GM12801 (cell line): ENCODE data around the gene SEMA3A.

Experiments used
- TF ChIP-seq, protein P1 (sequence below): IDR thresholded peaks from one replicate; pipeline ENCODE4 v1.5.1; 2011; ENCODE audit warnings: control low read depth; ENCODE audit not compliant: insufficient read length; ENCODE audit errors: extremely low read depth

SEMA3A gene

DNA sequence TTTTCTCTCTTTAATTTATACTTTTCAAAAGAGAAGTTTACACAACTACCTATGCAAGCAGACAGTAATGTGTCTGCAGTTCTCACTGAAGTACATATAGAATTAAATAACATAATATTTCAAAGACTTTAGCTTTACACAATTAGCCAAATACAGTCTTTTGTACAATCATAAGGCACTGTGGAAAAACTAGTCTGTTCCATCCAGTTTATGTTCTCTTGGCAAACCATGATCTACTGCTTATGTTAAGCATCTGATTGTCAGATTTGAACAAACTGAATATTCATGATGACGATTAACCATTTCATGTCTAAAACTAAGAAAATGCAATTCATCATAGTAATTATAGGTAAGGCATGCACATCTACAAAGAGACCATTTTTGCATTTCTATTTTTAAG lies 842 bp downstream of the SEMA3A start:
- TF ChIP-seq, protein P1, sequence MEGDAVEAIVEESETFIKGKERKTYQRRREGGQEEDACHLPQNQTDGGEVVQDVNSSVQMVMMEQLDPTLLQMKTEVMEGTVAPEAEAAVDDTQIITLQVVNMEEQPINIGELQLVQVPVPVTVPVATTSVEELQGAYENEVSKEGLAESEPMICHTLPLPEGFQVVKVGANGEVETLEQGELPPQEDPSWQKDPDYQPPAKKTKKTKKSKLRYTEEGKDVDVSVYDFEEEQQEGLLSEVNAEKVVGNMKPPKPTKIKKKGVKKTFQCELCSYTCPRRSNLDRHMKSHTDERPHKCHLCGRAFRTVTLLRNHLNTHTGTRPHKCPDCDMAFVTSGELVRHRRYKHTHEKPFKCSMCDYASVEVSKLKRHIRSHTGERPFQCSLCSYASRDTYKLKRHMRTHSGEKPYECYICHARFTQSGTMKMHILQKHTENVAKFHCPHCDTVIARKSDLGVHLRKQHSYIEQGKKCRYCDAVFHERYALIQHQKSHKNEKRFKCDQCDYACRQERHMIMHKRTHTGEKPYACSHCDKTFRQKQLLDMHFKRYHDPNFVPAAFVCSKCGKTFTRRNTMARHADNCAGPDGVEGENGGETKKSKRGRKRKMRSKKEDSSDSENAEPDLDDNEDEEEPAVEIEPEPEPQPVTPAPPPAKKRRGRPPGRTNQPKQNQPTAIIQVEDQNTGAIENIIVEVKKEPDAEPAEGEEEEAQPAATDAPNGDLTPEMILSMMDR = no peak

DNA sequence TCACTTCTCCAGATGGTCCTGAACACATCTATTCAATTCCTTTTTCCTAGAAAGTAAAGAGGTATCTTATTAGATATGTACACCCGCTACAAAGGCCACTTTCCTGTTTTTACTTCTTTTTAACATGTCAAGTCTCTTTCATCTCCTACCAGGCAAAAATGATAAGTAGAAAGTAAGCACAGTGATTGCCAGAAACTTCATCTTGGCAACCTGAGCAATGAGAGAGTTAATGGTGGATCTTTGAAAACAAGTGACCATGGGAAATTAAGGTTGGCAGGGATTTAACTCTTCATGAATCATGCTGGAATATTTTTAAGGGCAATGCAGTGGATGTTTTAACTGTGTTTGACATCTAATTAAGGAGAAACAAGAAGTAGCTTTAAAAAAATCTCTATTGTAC lies 2.7 kb downstream of the SEMA3A start:
- TF ChIP-seq, protein P1 = no peak

DNA sequence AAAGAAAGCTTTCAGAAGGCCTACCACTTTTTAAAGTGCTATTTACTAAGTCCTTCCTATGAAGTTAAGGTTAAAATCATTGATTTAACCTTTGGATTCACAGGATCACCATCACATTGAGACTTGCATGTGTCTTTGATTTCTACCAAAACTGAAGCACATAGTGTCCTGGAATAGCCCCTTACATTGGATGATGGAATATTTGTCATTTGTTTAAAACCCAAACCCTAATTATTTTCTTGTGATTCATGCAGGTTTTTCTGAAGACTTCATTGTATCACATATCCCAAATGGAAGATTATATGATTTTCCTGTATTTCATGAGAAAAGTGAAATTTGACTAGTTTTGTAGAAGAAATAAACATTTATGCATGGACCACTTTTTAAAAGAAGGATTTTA lies 3.3 kb downstream of the SEMA3A start:
- TF ChIP-seq, protein P1 = no peak

DNA sequence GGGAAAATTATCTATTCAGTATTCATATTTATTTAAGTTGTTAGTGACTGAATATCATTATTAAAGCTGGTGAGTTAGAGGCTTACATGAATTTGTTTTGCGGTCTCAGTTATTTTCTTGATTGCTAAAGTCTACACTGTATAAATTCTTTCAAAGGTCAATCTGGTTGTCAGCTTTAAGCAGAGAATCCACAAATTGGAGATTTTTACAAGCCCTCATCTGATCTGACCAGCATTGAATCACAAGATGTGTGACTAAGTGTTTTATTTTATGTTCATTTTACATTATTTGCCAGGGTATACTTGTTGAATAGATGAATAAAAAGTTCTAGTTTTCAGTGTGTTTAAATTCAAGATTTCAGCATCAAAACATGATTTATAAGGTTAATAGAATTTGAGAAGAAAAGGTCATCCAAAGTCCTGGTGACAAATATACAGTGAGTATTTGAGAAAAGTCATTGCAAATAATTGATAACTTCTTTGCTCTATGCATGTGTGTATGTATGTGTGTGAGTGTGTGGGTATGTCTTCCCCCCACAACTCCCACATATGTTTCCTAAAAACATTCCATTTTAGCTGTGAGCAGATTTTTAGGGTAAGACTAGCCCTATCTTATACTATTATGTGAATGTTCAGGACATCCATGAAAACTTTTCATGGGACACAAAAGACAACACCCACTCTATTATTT lies 4.4 kb downstream of the SEMA3A start:
- TF ChIP-seq, protein P1 = no peak

DNA sequence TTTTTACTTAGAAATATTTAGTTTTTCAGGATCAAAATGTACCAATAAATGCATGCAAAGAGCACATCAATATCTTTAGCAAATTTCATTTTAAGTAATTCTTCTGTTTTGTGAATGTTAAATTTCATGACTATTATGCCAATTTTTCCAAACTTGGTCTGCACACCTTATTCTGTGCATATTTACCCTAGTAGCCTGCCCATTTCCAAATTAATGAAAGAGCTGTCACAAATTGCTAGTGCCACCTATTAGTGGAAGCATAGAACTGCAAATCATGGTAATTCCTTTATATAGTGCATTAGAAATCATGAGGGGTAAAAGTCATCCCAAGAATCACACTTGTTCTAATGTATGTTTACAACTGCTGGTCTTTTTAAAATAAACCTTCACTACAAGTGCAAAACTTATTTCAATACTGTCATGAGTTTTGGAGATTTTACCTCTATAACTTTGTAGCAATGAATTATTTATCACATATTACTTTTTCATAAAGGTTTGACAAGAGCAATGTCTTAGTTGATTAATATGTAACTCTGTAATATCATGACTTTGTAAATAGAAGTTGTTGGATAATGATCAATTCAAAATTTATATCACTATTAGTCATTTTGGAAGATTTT lies 5.7 kb downstream of the SEMA3A start:
- TF ChIP-seq, protein P1 = no peak

DNA sequence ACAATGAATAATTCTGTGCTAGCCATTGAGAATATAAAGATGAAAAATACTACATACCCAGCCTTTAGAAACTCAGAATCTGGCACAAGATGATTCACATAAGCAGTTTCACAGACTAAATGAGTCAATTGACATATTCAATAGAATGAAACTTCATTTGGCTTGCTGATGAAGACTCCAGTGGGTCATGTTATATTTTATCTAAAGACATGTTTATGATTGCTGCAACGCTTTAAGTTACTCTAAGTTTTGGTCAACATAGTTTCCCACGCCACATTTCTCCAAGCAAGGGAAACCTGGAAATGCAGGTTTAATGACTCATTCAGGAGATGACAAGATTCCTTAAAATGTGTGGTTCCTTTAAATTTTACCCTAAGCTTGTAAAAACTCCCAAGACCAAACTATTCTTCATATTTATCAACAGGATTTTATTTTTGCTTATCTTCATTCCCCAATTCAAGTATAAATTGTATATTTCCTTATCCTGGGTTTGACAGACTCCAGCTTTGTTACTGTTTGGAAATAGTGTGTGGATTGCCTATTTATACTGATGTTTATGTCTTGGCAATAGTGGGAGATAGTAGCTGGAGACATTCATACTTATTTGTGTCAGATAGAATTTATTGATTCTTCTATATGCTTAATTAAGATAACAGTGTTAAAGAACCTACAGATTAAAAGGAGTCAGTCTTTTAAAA lies 6.6 kb downstream of the SEMA3A start:
- TF ChIP-seq, protein P1 = no peak

DNA sequence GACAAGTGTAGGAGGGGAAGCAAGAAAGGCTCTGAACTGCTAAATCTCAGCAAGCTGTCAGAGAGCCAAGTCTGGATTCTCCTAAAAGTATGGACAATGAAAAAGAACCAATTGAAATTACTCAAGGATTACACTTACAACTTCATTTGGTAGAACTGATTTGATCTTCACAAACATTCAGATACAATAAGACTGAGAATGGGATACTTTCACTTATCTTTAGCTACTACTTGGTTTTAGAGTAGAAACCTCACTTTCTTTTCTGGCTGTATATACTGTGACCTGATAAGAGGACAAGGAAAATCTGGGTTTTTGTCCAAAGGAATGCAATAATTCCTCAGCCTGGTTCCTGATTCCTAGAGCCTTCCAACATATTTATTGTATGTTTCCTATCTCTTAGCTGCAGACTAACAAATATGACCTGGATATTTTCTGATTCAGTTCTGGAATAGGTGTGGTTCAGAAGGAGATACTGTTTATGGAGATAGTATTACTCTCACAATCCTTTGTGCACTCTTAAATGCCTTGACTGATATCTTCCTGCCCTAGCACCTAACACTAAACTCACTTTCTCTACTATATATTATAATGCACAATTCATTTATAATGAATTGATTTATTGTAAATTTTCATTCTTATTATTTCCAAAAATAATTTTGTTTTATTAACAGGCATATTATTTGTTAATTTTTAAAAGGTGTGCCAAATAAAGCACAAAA lies 7.3 kb downstream of the SEMA3A start:
- TF ChIP-seq, protein P1 = no peak
